IPS-18a (cell line): ENCODE results near the gene CT45A10.
"Not testable (repeated sequence)": the region's sequence is repeated elsewhere in the genome, so short reads cannot be mapped to it uniquely, and the experiment has no call there.

ENCODE experiments used
- H3K27ac ChIP-seq: one replicate; pipeline ENCODE4 v1.5.1; 2013; ENCODE audit warnings: low read length
- H3K27me3 ChIP-seq: one replicate; pipeline ENCODE4 v1.6.1; 2013; ENCODE audit warnings: mild to moderate bottlenecking, low read length; ENCODE audit not compliant: control insufficient read depth, insufficient read depth
- H3K36me3 ChIP-seq: one replicate; pipeline ENCODE4 v1.6.1; 2013; ENCODE audit warnings: low read depth, low read length; ENCODE audit not compliant: control insufficient read depth
- H3K4me1 ChIP-seq: one replicate; pipeline ENCODE4 v1.6.1; 2013; ENCODE audit warnings: low read depth, low read length; ENCODE audit not compliant: control insufficient read depth
- H3K4me3 ChIP-seq: one replicate; pipeline ENCODE4 v1.5.1; 2013; ENCODE audit warnings: low read length
- H3K9ac ChIP-seq: one replicate; pipeline ENCODE4 v1.6.1; 2013; ENCODE audit warnings: mild to moderate bottlenecking, low read length, moderate library complexity
- H3K9me3 ChIP-seq: one replicate; pipeline ENCODE4 v1.6.1; 2013; ENCODE audit warnings: low read depth, low read length; ENCODE audit not compliant: control insufficient read depth

The CT45A10 gene

GRCh38 chrX:135893294-135893817 lies at the start of gene CT45A10, which contains the start of gene SAGE1:
CT45A10 (minus strand) TSS chrX:135893444; CDS start chrX:135885344, 8,100 bp downstream.
SAGE1 (plus strand) TSS chrX:135893716; CDS start chrX:135896243, 2,527 bp downstream.
- H3K36me3 ChIP-seq, result no peaks in the 10 kb centered on the region
- H3K27ac ChIP-seq, result no peak within 1 kb of the TSS
- no peaks in the 10 kb centered on the region for H3K4me1 ChIP-seq
- peaks cover 39% of the 10 kb centered on the region for H3K9me3 ChIP-seq
- no peaks in the 10 kb centered on the region for H3K27me3 ChIP-seq
- no peak within 1 kb of the TSS for H3K9ac ChIP-seq
- no peak within 1 kb of the TSS for H3K4me3 ChIP-seq

GRCh38 chrX:135931644-135932487 lies 38.6 kb upstream of the CT45A10 start:
- H3K27me3 ChIP-seq, result no peaks in the 10 kb centered on the region
- H3K9me3 ChIP-seq, result peaks cover 6% of the 10 kb centered on the region
- no peak overlapping the region for H3K4me3 ChIP-seq
- H3K36me3 ChIP-seq, result no peaks in the 10 kb centered on the region
- H3K9ac ChIP-seq, result no peak overlapping the region
- no peak overlapping the region for H3K27ac ChIP-seq
- H3K4me1 ChIP-seq, result no peaks in the 10 kb centered on the region

- Histone ChIP-seq H3K27me3 (no peaks in the 10 kb centered on the region), H3K9me3 (peaks cover 13% of the 10 kb centered on the region), H3K4me1 (no peaks in the 10 kb centered on the region), H3K36me3 (no peaks in the 10 kb centered on the region), H3K4me3 (no peak overlapping the region), H3K9ac (no peak overlapping the region), H3K27ac (no peak overlapping the region)
These were observed 34.7 kb upstream of the CT45A10 start for GRCh38 chrX:135927897-135928296.

GRCh38 chrX:135923353-135923752 lies 30.1 kb upstream of the CT45A10 start:
- Histone ChIP-seq H3K27me3 (no peaks in the 10 kb centered on the region), H3K4me1 (no peaks in the 10 kb centered on the region), H3K4me3 (no peak overlapping the region), H3K9ac (no peak overlapping the region), H3K27ac (no peak overlapping the region), H3K9me3 (peaks cover 17% of the 10 kb centered on the region), H3K36me3 (no peaks in the 10 kb centered on the region)

- not testable (repeated sequence) for H3K36me3 ChIP-seq
These were observed 27.3 kb upstream of the CT45A10 start for GRCh38 chrX:135920516-135920915.

GRCh38 chrX:135914404-135914803 lies 21.2 kb upstream of the CT45A10 start:
- Histone ChIP-seq H3K9me3 (peaks cover 4% of the 10 kb centered on the region), H3K4me1 (no peaks in the 10 kb centered on the region)

More at GRCh38 chrX:135920516-135920915, 27.3 kb upstream of the CT45A10 start:
- H3K4me1 ChIP-seq, H3K4me3 ChIP-seq, H3K9ac ChIP-seq, H3K27me3 ChIP-seq, H3K27ac ChIP-seq: not testable (repeated sequence)
- H3K9me3 ChIP-seq, result peaks cover 18% of the 10 kb centered on the region

GRCh38 chrX:135910251-135910650 lies 17.0 kb upstream of the CT45A10 start:
- H3K27ac ChIP-seq, result no peak overlapping the region
- no peaks in the 10 kb centered on the region for H3K27me3 ChIP-seq

More at GRCh38 chrX:135914404-135914803, 21.2 kb upstream of the CT45A10 start:
- Histone ChIP-seq H3K27me3 (no peaks in the 10 kb centered on the region), H3K36me3 (no peaks in the 10 kb centered on the region), H3K4me3 (no peak overlapping the region), H3K27ac (no peak overlapping the region), H3K9ac (no peak overlapping the region)

GRCh38 chrX:135892781-135893180 lies 463 bp downstream of the CT45A10 start:
- Histone ChIP-seq H3K9me3 (peaks cover 39% of the 10 kb centered on the region), H3K36me3 (no peaks in the 10 kb centered on the region), H3K9ac (no peak overlapping the region), H3K27ac (no peak overlapping the region), H3K4me3 (no peak overlapping the region), H3K4me1 (no peaks in the 10 kb centered on the region), H3K27me3 (no peaks in the 10 kb centered on the region)

More at GRCh38 chrX:135910251-135910650, 17.0 kb upstream of the CT45A10 start:
- no peaks in the 10 kb centered on the region for H3K36me3 ChIP-seq
- no peak overlapping the region for H3K4me3 ChIP-seq
- no peak overlapping the region for H3K9ac ChIP-seq
- H3K4me1 ChIP-seq, result no peaks in the 10 kb centered on the region
- H3K9me3 ChIP-seq, result peaks cover 16% of the 10 kb centered on the region

GRCh38 chrX:135890087-135890585 lies 3.1 kb downstream of the CT45A10 start:
- Histone ChIP-seq H3K4me3 (no peak overlapping the region), H3K9me3 (peaks cover 26% of the 10 kb centered on the region), H3K9ac (no peak overlapping the region), H3K36me3 (no peaks in the 10 kb centered on the region), H3K4me1 (no peaks in the 10 kb centered on the region), H3K27me3 (no peaks in the 10 kb centered on the region), H3K27ac (no peak overlapping the region)

- H3K27ac ChIP-seq, H3K4me3 ChIP-seq, H3K4me1 ChIP-seq, H3K36me3 ChIP-seq, H3K9ac ChIP-seq, H3K27me3 ChIP-seq: not testable (repeated sequence)
- peaks cover 23% of the 10 kb centered on the region for H3K9me3 ChIP-seq
These were observed 4.3 kb downstream of the CT45A10 start for GRCh38 chrX:135888976-135889375.

GRCh38 chrX:135888230-135888629 lies 5.0 kb downstream of the CT45A10 start:
- H3K36me3 ChIP-seq, H3K27me3 ChIP-seq, H3K4me3 ChIP-seq, H3K27ac ChIP-seq, H3K9ac ChIP-seq, H3K4me1 ChIP-seq: not testable (repeated sequence)
- H3K9me3 ChIP-seq, result peaks cover 21% of the 10 kb centered on the region
